ENCODE results near the gene COL13A1.

Gene COL13A1

DNA sequence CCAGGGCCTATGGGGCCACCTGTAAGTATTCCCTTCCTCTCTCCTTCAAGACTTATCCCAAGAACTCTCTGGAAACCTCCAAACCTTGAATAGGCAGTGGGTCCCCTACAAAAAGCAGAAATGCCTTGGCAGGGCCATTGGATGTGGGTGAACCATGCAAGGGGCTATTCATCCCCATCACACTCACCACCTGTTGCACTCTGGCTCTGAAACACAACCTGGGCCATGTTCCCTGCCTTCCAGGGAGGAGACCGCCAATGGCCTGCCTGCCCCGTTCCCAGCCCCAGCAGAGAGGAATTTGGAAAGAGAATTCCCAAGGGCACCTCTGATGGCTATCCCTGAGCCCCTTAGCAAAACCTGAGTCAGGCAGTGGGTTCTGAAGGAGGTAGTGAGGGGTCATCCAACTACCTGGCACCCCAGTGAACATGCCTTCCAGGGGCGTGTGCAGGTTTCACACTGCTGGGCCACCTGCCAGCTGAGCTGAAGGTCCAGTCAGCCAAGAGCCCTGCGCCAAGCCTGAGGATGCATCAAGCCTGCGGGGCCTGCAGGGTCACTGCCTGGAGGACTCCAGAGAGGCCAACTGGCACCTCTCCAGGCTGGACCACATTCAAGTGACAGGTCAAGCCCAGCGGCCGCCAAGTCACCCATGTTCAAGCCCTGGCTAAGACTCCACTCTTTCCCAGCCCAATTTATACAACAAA is 101.3 kb downstream of the COL13A1 start:
- no peaks in the 10 kb centered on the region for H3K36me3 ChIP-seq (ENCODE audit: control insufficient read depth, insufficient read depth, low read length)
- no peaks in the 10 kb centered on the region; the same call in 1 of the 2 replicates for H3K27me3 ChIP-seq (replicated peaks; ENCODE audit: control insufficient read depth, insufficient read depth, low read length)
- no peak for DNase-seq (ENCODE audit: extremely low read depth, insufficient read length)
- no peak overlapping the region for H3K4me3 ChIP-seq (replicated peaks; ENCODE audit: low read depth, low read length)
- TF ChIP-seq, protein P1, sequence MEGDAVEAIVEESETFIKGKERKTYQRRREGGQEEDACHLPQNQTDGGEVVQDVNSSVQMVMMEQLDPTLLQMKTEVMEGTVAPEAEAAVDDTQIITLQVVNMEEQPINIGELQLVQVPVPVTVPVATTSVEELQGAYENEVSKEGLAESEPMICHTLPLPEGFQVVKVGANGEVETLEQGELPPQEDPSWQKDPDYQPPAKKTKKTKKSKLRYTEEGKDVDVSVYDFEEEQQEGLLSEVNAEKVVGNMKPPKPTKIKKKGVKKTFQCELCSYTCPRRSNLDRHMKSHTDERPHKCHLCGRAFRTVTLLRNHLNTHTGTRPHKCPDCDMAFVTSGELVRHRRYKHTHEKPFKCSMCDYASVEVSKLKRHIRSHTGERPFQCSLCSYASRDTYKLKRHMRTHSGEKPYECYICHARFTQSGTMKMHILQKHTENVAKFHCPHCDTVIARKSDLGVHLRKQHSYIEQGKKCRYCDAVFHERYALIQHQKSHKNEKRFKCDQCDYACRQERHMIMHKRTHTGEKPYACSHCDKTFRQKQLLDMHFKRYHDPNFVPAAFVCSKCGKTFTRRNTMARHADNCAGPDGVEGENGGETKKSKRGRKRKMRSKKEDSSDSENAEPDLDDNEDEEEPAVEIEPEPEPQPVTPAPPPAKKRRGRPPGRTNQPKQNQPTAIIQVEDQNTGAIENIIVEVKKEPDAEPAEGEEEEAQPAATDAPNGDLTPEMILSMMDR (IDR thresholded peaks at IDR 0.05; ENCODE audit: insufficient read depth, low read length, poor library complexity, severe bottlenecking) = no peak

DNA sequence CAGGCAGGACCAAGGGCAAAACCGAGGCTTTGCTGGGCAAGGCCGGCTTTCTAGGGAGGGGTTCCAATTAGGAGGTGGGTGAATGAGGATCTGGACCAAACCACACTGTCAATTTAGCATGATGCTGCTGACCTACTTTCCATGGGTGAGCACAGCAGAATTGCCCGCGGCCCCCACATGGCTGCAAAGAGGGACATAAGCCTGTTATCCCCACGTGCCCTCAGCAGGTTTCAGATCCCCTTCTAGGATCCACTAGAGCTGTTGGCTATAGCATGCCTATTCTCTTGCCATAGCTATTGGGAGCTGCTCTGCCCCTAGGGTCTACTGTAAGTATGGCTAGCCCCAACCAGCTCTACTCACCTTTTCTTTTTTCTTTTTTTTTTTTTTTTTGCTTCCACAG is 102.8 kb downstream of the COL13A1 start:
- no peak for DNase-seq (ENCODE audit: extremely low read depth, insufficient read length)
- H3K4me3 ChIP-seq (replicated peaks; ENCODE audit: low read depth, low read length) = no peak overlapping the region

DNA sequence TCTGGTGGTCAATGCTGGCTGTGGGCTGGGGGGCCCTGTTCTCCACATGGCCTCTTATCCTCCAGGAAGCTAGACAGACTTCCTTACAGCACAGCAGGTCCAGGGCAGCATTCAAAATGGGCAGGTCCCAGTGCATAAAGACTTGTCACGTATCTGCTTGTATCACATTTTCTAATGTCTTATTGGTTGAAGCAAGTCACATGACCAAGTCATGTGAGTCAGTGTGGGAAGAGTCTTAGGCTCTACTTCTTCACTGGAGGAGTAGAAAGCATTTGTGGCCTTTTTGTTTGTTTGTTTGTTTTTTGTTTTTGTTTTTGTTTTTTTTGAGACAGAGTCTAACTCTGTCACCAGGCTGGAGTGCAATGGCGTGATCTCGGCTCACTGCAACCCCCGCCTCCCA is 104.7 kb downstream of the COL13A1 start:
- TF ChIP-seq, protein P1 (IDR thresholded peaks at IDR 0.05; ENCODE audit: insufficient read depth, low read length, poor library complexity, severe bottlenecking) = no peak
- no peak for DNase-seq (ENCODE audit: extremely low read depth, insufficient read length)
- Histone ChIP-seq H3K27me3 (replicated peaks; ENCODE audit: control insufficient read depth, insufficient read depth, low read length) (peaks cover 4% of the 10 kb centered on the region), H3K4me3 (replicated peaks; ENCODE audit: low read depth, low read length) (no peak overlapping the region), H3K36me3 (ENCODE audit: control insufficient read depth, insufficient read depth, low read length) (no peaks in the 10 kb centered on the region)

More for the DNA sequence above, 102.8 kb downstream of the COL13A1 start:
- TF ChIP-seq, protein P1 (IDR thresholded peaks at IDR 0.05; ENCODE audit: insufficient read depth, low read length, poor library complexity, severe bottlenecking) = no peak
- Histone ChIP-seq H3K36me3 (ENCODE audit: control insufficient read depth, insufficient read depth, low read length) (no peaks in the 10 kb centered on the region), H3K27me3 (replicated peaks; ENCODE audit: control insufficient read depth, insufficient read depth, low read length) (no peaks in the 10 kb centered on the region; the same call in none of the 2 replicates)

DNA sequence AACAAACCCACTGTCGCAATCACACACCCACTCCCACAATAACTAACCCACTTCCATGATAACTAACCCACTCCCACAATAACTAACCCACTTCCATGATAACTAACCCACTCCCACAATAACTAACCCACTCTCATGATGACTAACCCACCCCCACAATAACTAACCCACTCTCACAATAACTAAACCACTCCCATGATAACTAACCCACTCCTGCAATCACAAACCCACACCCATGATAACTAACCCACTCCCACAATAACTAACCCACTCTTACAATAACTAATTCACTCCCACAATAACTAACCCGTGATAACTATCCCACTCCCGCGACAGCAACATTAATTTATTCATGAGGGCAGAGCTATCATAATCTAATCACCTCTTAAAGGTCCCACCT is 105.8 kb downstream of the COL13A1 start:
- Histone ChIP-seq H3K27me3 (replicated peaks; ENCODE audit: control insufficient read depth, insufficient read depth, low read length) (peaks cover 6% of the 10 kb centered on the region), H3K36me3 (ENCODE audit: control insufficient read depth, insufficient read depth, low read length) (no peaks in the 10 kb centered on the region), H3K4me3 (replicated peaks; ENCODE audit: low read depth, low read length) (no peak overlapping the region)
- TF ChIP-seq, protein P1 (IDR thresholded peaks at IDR 0.05; ENCODE audit: insufficient read depth, low read length, poor library complexity, severe bottlenecking) = no peak
- no peak for DNase-seq (ENCODE audit: extremely low read depth, insufficient read length)

DNA sequence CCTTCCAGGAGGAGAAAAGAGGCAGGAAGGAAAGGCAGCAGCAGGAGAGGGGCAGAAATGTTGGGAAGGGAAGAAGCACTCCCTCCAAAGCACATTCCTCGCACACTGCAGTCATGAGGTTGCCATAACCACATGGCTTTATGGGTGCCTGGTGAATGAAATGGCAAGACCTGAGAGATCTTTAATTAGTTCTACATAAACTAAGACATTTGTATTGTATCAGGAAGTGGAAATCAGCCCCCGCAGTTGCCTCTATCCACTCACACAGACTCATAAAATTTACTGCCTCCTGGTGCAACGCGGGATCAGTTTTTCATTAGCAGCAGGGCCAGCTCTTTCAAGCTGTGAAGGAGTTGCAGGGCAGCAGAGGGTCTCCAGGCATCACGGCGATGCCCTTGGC is 106.4 kb downstream of the COL13A1 start:
- TF ChIP-seq, protein P1 (IDR thresholded peaks at IDR 0.05; ENCODE audit: insufficient read depth, low read length, poor library complexity, severe bottlenecking) = no peak

More for the DNA sequence above, 106.4 kb downstream of the COL13A1 start:
- Histone ChIP-seq H3K27me3 (replicated peaks; ENCODE audit: control insufficient read depth, insufficient read depth, low read length) (peaks cover 9% of the 10 kb centered on the region), H3K4me3 (replicated peaks; ENCODE audit: low read depth, low read length) (no peak overlapping the region), H3K36me3 (ENCODE audit: control insufficient read depth, insufficient read depth, low read length) (no peaks in the 10 kb centered on the region)
- no peak for DNase-seq (ENCODE audit: extremely low read depth, insufficient read length)
